ENCODE measurements around the gene CPVL.

The CPVL gene

GRCh38 chr7:28973591-28973990, 172.7 kb downstream of the CPVL start:
- no peak for DNase-seq (ENCODE audit: low read depth)

- no peak for DNase-seq (ENCODE audit: low read depth)
Observed at GRCh38 chr7:28964056-28964455, 182.3 kb downstream of the CPVL start.

GRCh38 chr7:28961972-28962371, 184.4 kb downstream of the CPVL start:
- no peak for DNase-seq (ENCODE audit: low read depth)

- DNase-seq (ENCODE audit: low read depth), result no peak
Observed at GRCh38 chr7:28960071-28960840, 186.1 kb downstream of the CPVL start.

- DNase-seq (ENCODE audit: low read depth), result no peak
Observed at GRCh38 chr7:28958980-28959347, 187.4 kb downstream of the CPVL start.

- no peak for DNase-seq (ENCODE audit: low read depth)
Observed at GRCh38 chr7:28958235-28958979, 187.9 kb downstream of the CPVL start, which contains the start of gene TRIL. TRIL (minus strand) TSS chr7:28958330; CDS start chr7:28958046, 284 bp downstream.

- DNase-seq (ENCODE audit: low read depth), result no peak
Observed at GRCh38 chr7:28957751-28958234, 188.5 kb downstream of the CPVL start.

GRCh38 chr7:28957064-28957750, 189.1 kb downstream of the CPVL start:
- no peak for DNase-seq (ENCODE audit: low read depth)

GRCh38 chr7:28956608-28957063, 189.7 kb downstream of the CPVL start:
- DNase-seq (ENCODE audit: low read depth), result no peak

GRCh38 chr7:28955718-28956607, 190.4 kb downstream of the CPVL start:
- DNase-seq (ENCODE audit: low read depth), result no peak

- no peak for DNase-seq (ENCODE audit: low read depth)
Observed at GRCh38 chr7:28955356-28955717, 191.0 kb downstream of the CPVL start.

- no peak for DNase-seq (ENCODE audit: low read depth)
Observed at GRCh38 chr7:28954946-28955345, 191.4 kb downstream of the CPVL start.

- DNase-seq (ENCODE audit: low read depth), result no peak
Observed at GRCh38 chr7:28954471-28954870, 191.9 kb downstream of the CPVL start.

- no peak for DNase-seq (ENCODE audit: low read depth)
Observed at GRCh38 chr7:28953633-28954032, 192.7 kb downstream of the CPVL start.
